ENCODE measurements around the gene INSIG1.

The INSIG1 gene

GRCh38 chr7:155343150-155343549 is 45.5 kb downstream of the INSIG1 start:
- Histone ChIP-seq H3K36me3 (ENCODE audit: insufficient read depth, low read length) (no peaks in the 10 kb centered on the region), H3K27me3 (ENCODE audit: insufficient read depth, low read length, poor library complexity, severe bottlenecking) (no peaks in the 10 kb centered on the region), H3K79me2 (ENCODE audit: insufficient read depth, low read length) (no peaks in the 10 kb centered on the region), H3K4me2 (ENCODE audit: low read depth, low read length, poor library complexity, severe bottlenecking) (no peak overlapping the region), H3K9ac (ENCODE audit: low read depth, low read length, poor library complexity, severe bottlenecking) (no peak overlapping the region), H3K9me2 (replicated peaks; ENCODE audit: low read depth, low read length) (no peaks in the 10 kb centered on the region), H2AFZ (ENCODE audit: low read length) (no peak overlapping the region), H3K4me1 (ENCODE audit: insufficient read depth, low read length, poor library complexity, severe bottlenecking) (peaks cover 25% of the 10 kb centered on the region), H3F3A (ENCODE audit: low read depth) (no peaks in the 10 kb centered on the region), H3K9me3 (ENCODE audit: insufficient read depth, low read depth, low read length) (no peaks in the 10 kb centered on the region), H3K4me3 (ENCODE audit: low read length, poor library complexity, severe bottlenecking) (no peak overlapping the region), H4K20me1 (ENCODE audit: insufficient read depth, low read length, poor library complexity, severe bottlenecking) (no peaks in the 10 kb centered on the region)
- TF ChIP-seq EZH2phosphoT487 (IDR thresholded peaks at IDR 0.05; ENCODE audit: borderline replicate concordance): no peak
- TF ChIP-seq CTCF (conservative IDR thresholded peaks at IDR 0.05; ENCODE audit: low read length): no peak

GRCh38 chr7:155343661-155344121 is 46.0 kb downstream of the INSIG1 start:
- peaks cover 20% of the 10 kb centered on the region for H3K4me1 ChIP-seq (ENCODE audit: insufficient read depth, low read length, poor library complexity, severe bottlenecking)
- H3K36me3 ChIP-seq (ENCODE audit: insufficient read depth, low read length): no peaks in the 10 kb centered on the region
- no peak overlapping the region for H3K4me2 ChIP-seq (ENCODE audit: low read depth, low read length, poor library complexity, severe bottlenecking)
- no peak overlapping the region for H3K4me3 ChIP-seq (ENCODE audit: low read length, poor library complexity, severe bottlenecking)
- H3K9ac ChIP-seq (ENCODE audit: low read depth, low read length, poor library complexity, severe bottlenecking): no peak overlapping the region
- no peaks in the 10 kb centered on the region for H3K9me3 ChIP-seq (ENCODE audit: insufficient read depth, low read depth, low read length)
- no peaks in the 10 kb centered on the region for H3K9me2 ChIP-seq (replicated peaks; ENCODE audit: low read depth, low read length)
- H3F3A ChIP-seq (ENCODE audit: low read depth): no peaks in the 10 kb centered on the region
- H3K27me3 ChIP-seq (ENCODE audit: insufficient read depth, low read length, poor library complexity, severe bottlenecking): no peaks in the 10 kb centered on the region
- H3K79me2 ChIP-seq (ENCODE audit: insufficient read depth, low read length): no peaks in the 10 kb centered on the region
- no peak for TF ChIP-seq CTCF (conservative IDR thresholded peaks at IDR 0.05; ENCODE audit: low read length)
- no peak for TF ChIP-seq EZH2phosphoT487 (IDR thresholded peaks at IDR 0.05; ENCODE audit: borderline replicate concordance)
- H2AFZ ChIP-seq (ENCODE audit: low read length): no peak overlapping the region
- H4K20me1 ChIP-seq (ENCODE audit: insufficient read depth, low read length, poor library complexity, severe bottlenecking): no peaks in the 10 kb centered on the region

- Histone ChIP-seq H3K27me3 (ENCODE audit: insufficient read depth, low read length, poor library complexity, severe bottlenecking) (no peaks in the 10 kb centered on the region), H4K20me1 (ENCODE audit: insufficient read depth, low read length, poor library complexity, severe bottlenecking) (no peaks in the 10 kb centered on the region), H3K79me2 (ENCODE audit: insufficient read depth, low read length) (no peaks in the 10 kb centered on the region), H3K9me3 (ENCODE audit: insufficient read depth, low read depth, low read length) (no peaks in the 10 kb centered on the region), H3K9ac (ENCODE audit: low read depth, low read length, poor library complexity, severe bottlenecking) (peak overlapping the region; percentile 84), H3F3A (ENCODE audit: low read depth) (no peaks in the 10 kb centered on the region), H3K4me3 (ENCODE audit: low read length, poor library complexity, severe bottlenecking) (peak overlapping the region; percentile 72), H3K4me2 (ENCODE audit: low read depth, low read length, poor library complexity, severe bottlenecking) (peak overlapping the region; percentile 67), H2AFZ (ENCODE audit: low read length) (no peak overlapping the region), H3K9me2 (replicated peaks; ENCODE audit: low read depth, low read length) (no peaks in the 10 kb centered on the region), H3K36me3 (ENCODE audit: insufficient read depth, low read length) (no peaks in the 10 kb centered on the region), H3K4me1 (ENCODE audit: insufficient read depth, low read length, poor library complexity, severe bottlenecking) (peaks cover 14% of the 10 kb centered on the region)
- TF ChIP-seq CTCF (conservative IDR thresholded peaks at IDR 0.05; ENCODE audit: low read length) (no peak), EZH2phosphoT487 (IDR thresholded peaks at IDR 0.05; ENCODE audit: borderline replicate concordance) (no peak)
Observed at GRCh38 chr7:155344270-155344617, 46.6 kb downstream of the INSIG1 start.

All from Loucy (cell line).